GM19035 (cell line): ENCODE data around the gene USP49.

Source experiments
- ATAC-seq: cut with Tn5 transposase; IDR thresholded peaks from one replicate; pipeline ENCODE4 v1.9.1; 2021; ENCODE audit not compliant: unreplicated experiment

Gene USP49

DNA sequence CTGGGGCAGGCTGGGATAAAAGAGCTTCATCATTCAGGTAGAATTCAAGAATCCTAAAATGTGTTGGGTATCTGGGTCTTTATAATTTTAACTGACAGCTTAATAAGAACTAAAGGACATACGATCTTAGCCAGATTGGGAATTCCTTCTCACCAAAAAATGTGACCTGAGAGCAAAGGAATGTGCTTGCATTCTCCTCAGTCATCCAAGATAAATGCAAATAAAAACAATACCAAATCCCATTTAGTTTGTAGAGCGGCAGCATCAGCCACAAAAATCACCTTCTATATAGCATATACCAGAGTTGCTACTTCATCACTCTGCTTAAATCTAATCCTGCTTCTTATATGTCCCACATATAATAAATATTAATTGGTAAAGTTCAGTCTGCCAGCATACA is 16.9 kb downstream of the USP49 start:
- ATAC-seq, result no peak

- no peak for ATAC-seq
These were observed 18.0 kb downstream of the USP49 start for GRCh38 chr6:41877051-41877680.

DNA sequence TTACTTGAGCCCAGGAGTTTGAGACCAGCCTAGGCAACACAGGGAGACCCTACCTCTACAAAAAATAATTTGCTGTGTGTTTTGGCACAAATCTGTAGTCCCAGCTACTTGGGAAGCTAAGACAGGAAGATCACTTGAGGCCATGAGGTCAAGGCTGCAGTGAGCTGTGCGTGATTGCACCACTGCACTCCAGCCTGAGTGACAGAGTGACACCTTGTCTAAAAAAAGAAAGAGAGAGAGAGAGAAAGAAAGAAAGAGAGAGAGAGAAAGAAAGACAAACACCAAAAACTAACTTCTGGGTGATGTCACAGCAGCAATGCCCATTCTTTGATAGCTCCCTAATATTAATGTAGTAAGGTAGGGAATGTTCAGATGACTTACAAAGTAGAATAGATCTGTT is 20.4 kb downstream of the USP49 start:
- ATAC-seq, result no peak

GRCh38 chr6:41872147-41872546 is 23.0 kb downstream of the USP49 start:
- no peak for ATAC-seq

DNA sequence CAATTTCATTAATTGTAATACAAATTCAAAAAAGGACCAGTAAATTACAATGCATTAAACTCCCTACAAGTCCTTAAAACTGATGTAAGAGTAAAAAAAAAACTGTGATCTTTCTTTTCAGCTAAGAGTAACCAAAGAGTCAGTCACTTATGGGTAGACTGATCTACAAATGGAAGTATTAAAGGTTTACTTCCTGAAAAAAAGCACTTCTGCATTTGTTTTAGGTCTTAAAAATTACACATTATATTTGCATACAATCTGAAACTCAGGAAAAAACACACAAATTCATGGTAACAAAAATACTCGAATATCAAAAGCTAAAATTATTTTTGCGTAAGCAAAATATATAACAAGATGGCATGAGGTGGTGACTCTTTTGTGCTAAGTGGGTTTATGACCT is 23.5 kb downstream of the USP49 start:
- no peak for ATAC-seq

DNA sequence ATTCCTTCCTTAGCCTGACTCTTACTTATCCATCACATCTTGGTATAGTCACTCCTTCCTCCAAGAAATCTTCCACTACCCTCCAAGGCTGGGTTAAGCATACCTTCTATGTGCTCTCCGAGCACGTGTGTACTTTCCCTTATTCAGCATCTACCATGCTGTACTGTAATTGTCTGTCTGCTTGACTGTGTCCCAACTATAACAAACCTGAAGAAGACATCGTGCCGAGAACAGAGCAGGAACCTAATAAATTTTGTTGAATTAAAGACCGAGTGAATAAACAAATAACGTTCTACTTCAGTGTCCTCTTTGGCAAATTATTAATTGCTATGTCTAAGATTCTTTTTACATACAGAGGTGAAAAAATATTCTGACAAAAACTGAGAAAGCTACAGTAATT is 35.8 kb downstream of the USP49 start:
- no peak for ATAC-seq

GRCh38 chr6:41858703-41859102 is 36.5 kb downstream of the USP49 start:
- no peak for ATAC-seq

- no peak for ATAC-seq
These were observed 44.3 kb downstream of the USP49 start for GRCh38 chr6:41850861-41851260.

DNA sequence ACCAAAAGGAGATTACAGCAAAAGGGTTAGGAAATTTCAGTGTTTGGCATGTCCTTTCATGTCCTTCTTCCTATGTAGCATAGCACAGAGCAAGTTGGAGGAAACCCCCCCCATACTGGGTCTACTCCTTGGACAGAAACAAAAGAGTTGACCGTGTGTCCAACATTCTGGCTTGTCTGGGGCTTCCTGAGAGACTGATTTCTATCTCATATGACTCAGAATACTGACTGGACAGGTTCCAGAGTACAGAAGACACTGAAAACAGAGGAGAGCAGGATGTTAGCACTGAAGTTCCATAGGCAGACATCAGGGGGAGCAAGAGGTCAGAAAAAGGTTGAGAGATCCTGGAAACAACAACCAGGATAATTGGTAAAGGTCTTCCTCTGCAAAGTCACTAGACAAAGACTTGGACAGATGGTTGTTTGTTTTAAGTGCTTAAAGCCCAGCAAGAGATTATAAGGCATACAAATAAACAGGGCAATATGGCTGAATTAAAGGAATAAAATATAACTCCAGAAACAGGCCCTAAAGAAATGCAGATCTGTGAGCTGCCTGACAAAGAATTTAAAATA is 48.4 kb downstream of the USP49 start:
- ATAC-seq, result no peak

- ATAC-seq, result no peak
These were observed 52.0 kb downstream of the USP49 start for GRCh38 chr6:41843178-41843577.

DNA sequence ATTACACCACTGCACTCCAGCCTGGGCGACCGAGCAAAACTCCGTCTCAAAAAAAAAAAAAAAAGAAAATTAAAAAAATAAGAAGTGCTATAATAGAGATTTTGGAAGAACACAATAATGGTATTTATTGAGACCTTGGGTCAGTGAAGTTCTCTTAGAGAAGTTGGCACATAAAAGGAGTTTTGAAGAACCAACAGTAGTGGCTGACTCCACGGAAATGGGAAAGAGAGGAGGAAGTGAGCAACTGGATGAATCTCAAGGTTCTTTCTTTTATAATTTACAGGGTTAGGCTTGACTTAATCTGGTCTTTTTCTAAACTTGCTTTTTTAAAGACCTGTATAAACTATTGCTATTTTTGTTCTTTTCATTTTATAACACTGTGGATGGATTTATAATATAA is 54.8 kb downstream of the USP49 start:
- no peak for ATAC-seq

DNA sequence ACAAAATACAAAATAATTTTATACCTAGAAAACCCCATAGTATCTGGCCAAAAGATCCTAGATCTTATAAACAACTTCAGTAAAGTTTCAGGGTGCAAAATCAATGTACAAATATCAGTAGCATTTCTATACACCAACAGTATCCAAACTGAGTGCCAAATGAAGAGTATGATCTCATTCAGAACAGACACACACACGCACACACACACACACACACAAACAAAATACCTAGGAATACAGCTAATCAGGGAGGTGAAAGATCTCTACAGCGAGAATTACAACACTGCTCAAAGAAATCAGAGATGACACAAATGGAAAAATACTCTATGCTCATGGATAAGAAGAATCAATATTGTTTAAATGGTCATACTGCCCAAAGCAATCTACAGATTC is 58.5 kb downstream of the USP49 start:
- no peak for ATAC-seq

- no peak for ATAC-seq
These were observed 59.0 kb downstream of the USP49 start for GRCh38 chr6:41836022-41836659.

- ATAC-seq, result no peak
These were observed 62.9 kb downstream of the USP49 start for GRCh38 chr6:41832263-41832662.

GRCh38 chr6:41826343-41827022 is 68.7 kb downstream of the USP49 start:
- ATAC-seq, result no peak

- ATAC-seq, result no peak
These were observed 70.3 kb downstream of the USP49 start for GRCh38 chr6:41824571-41825569.

DNA sequence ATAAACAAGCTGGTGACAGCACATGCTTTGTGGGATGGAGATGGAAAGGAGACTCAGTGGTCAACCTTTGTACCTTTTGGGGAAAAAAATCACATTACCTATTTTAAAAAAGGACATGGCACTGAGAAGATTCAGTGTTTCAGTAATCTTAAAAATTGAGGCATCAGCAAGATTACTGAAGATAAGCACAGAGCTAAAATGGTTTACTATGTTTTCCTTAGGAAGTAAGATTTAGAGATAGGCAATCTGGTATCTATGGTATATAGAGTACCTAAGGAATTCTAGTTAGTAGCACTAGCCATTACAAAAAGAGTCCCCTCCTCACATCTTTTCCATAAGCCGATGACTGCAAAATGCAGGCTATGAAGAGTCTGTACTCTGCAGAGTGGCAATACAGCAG is 72.0 kb downstream of the USP49 start:
- no peak for ATAC-seq

DNA sequence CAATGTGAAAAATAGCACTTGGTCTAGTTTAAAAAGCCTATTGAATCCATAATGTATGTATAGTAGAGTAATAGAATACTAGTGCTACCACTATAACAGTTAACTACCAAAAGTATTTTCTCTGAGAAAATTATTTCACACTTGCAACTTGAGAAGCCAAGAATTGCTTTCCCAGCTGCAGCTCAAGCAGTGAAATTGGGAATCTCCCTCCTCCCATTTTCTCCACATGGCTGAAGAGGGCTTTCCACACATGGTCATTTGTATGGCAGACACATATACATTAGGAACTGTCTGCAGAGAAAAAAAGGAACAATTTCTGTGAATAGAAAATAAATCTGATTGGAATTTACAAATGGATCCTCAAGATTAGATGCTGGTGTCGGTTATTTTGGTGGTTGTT is 73.2 kb downstream of the USP49 start:
- no peak for ATAC-seq

- ATAC-seq, result no peak
These were observed 73.9 kb downstream of the USP49 start for GRCh38 chr6:41821266-41821665.

- no peak for ATAC-seq
These were observed 76.7 kb downstream of the USP49 start for GRCh38 chr6:41818271-41819054.
